NB4 (cell line): ENCODE data around the gene PPFIA2.

Experiments used
- CTCF ChIP-seq: IDR thresholded peaks from one replicate; pipeline ENCODE4 v1.5.1; 2012; ENCODE audit warnings: low read depth, low read length
- POLR2A ChIP-seq: IDR thresholded peaks from 2 replicates; pipeline ENCODE4 v1.6.1; 2011; ENCODE audit warnings: mild to moderate bottlenecking; ENCODE audit not compliant: insufficient read length; ENCODE audit errors: extremely low read depth

GRCh38 chr12:81699551-81699950 lies 59.6 kb downstream of the PPFIA2 start:
- TF ChIP-seq CTCF (no peak), POLR2A (no peak)
